Forelimb muscle (tissue), 1 donor: ENCODE data around the gene WNT6. TPM values are rescaled to one million over a fixed set of nuclear protein-coding genes. Genes with fewer than 3 reads are reported as not detected.
A peak's percentile ranks its signal among the peaks of the same experiment; 100 is the strongest.

Experiments
- DNase-seq: peaks from one replicate; pipeline ENCODE4 v3.0.0-alpha.2; 2013; ENCODE audit warnings: low read depth
- polyA plus RNA-seq: library from polyadenylated mRNA; unstranded; fragments of 120-200 nt; gene quantifications from one replicate; pipeline ENCODE4 v1.2.1, GENCODE V29; 2013; ENCODE audit not compliant: insufficient read length

The WNT6 gene
- polyA plus RNA-seq, 1 donor: 0.19 TPM

- DNase-seq: no peak
Measured at GRCh38 chr2:218893349-218894150, 33.9 kb downstream of the WNT6 start.

- no peak for DNase-seq
Measured at GRCh38 chr2:218894151-218894879, 34.7 kb downstream of the WNT6 start.

- DNase-seq: no peak
Measured at GRCh38 chr2:218894880-218895157, 35.2 kb downstream of the WNT6 start.

DNA sequence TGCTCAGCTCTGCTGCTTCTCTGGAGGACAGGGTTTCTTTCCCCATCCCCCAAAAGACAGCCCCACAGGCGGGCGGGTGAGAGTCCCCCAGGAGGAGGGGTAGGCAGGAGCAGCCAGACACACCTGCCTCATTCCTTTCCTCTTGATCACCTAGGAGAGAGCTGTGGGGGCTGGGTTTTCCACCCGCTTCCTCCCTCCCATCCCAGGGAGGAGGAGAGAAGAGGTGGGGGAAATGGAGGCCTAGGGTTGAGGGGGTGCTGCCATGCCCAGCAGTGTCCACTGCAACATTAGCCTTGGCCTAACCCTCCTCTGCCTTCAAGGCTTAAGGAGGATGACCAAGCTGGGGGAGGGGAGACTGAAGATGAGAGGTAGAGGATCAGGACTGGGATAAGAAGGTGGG lies 35.7 kb downstream of the WNT6 start:
- no peak for DNase-seq

DNA sequence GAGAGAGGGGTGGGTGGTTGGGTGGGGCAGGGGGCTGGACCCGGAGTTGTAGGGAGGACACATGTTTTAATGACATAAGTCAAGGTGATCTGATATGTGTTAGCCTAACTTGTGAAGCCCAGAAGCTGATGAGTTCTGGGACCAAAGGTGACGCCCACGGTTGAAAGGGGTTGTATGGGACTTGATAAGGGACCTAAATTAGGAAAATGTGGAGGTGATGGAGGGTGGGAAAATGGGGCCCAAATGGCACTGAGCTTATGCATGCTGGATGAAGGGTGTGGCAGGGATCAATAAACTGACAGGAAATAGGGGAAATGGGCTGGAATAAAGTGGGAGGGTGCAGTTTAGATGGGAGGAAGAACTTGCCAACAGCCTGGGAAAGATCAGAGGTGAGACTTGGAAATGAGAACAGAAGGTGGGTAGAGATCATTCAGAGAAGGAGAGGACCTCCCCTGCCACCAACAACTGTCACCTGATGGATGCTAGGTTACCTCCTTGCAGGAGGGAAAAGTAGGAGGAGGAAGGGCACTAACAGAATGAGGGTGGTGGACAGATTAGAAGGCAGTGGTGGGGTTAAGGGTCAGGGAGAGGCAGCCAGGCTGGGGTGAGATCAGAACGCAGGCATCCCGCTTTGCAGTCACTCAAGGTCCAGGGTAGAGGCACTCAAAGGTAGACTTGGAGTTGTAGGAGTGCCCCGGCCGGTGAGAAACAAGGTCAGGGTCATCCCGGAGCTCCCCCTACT lies 36.3 kb downstream of the WNT6 start:
- no peak for DNase-seq

- no peak for DNase-seq
Measured at GRCh38 chr2:218896501-218897393, 37.1 kb downstream of the WNT6 start.

GRCh38 chr2:218897394-218898108 lies 37.9 kb downstream of the WNT6 start:
- no peak for DNase-seq

- DNase-seq: no peak
Measured at GRCh38 chr2:218898109-218898878, 38.7 kb downstream of the WNT6 start.

GRCh38 chr2:218899147-218899546 lies 39.5 kb downstream of the WNT6 start:
- DNase-seq: no peak

GRCh38 chr2:218902427-218902826 lies 42.8 kb downstream of the WNT6 start:
- DNase-seq: no peak

DNA sequence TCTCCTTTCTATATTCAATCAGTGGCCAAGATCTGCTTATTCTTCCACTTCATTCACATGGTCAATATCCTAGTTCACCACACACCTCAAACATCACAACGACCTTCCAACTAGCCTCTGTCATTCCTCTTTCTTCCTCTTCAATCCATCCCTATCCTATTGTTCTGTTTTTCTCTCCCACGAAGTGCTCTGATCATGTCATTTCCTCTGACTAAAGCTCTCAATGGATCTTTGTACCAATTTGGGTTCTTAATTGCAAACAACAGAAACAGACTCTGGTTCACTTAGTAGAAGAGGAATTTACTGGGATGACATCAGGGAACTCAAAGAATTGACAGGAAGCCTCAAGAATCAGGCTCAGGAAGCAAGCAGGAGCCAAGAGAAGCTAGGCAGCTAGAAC lies 44.6 kb downstream of the WNT6 start:
- DNase-seq: no peak

DNA sequence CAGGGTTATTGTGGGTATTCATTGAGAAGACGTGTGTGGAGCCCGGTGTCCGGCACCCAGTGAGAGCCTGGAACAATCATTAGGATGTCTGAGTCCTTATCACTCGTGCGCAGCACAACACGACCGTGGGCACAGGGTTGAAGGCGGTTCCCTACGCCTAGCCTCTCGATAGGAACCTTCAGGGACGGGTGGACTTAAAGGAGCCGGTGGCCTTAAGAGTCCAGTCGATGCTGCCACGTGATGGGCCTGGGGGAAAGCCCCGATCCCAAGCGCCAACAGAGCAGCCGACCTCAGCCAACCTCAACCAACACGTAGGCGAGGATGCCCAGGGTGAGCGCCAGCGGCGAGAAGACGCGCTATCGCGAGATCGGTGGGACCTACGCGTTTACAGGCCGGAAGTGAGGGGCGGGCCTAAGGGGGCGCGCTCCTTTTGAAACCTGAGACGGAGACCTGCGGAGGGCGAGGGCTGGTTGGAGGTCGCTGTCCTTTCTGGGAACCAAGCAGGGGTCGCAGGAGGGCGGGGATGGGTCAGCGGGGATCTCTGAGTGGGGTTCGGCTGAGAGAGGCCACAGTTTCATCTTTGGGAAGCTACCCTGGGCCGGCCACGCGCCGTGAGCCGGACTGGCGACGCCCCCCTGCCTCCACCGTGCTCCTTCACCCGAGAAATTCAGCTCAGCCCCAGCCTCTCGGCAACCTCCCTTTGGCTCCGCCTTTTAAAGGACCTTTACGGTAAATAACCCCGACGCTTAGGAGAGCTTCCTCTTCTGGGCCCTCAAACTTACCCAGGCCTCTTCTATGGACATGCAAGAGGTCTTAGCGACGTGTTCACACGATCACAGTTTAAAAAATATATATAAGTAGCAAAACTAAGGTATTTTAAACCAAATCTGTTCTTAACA lies 49.4 kb downstream of the WNT6 start:
- DNase-seq: peak; percentile 41

- DNase-seq: no peak
Measured at GRCh38 chr2:218910741-218911140, 51.1 kb downstream of the WNT6 start.

GRCh38 chr2:218920504-218920903 lies 60.9 kb downstream of the WNT6 start:
- no peak for DNase-seq

Other genes with a start within 250 kb of the WNT6 start
- gene ZNF142, start 200.2 kb upstream of the WNT6 start, polyA plus RNA-seq: 12.7 TPM
- gene BCS1L, start 200.1 kb upstream of the WNT6 start, polyA plus RNA-seq: 32.9 TPM
- 24.2 TPM for gene RNF25, start 187.8 kb upstream of the WNT6 start, polyA plus RNA-seq
- gene STK36, start 187.7 kb upstream of the WNT6 start, polyA plus RNA-seq: 30.5 TPM
- gene TTLL4, start 149.0 kb upstream of the WNT6 start, polyA plus RNA-seq: 26.5 TPM
- 21.2 TPM for gene CYP27A1, start 77.7 kb upstream of the WNT6 start, polyA plus RNA-seq
- 32.9 TPM for gene PRKAG3, start 28.0 kb upstream of the WNT6 start, polyA plus RNA-seq
- gene WNT10A, start 21.0 kb downstream of the WNT6 start, polyA plus RNA-seq: not detected
- gene CDK5R2, start 99.9 kb downstream of the WNT6 start, polyA plus RNA-seq: 0.29 TPM
- not detected for gene FEV, start 125.4 kb downstream of the WNT6 start, polyA plus RNA-seq
- gene CRYBA2, start 133.6 kb downstream of the WNT6 start, polyA plus RNA-seq: not detected
- not detected for gene CFAP65, start 181.7 kb downstream of the WNT6 start, polyA plus RNA-seq
- not detected for gene IHH, start 201.1 kb downstream of the WNT6 start, polyA plus RNA-seq